NCI-H2107 treated with DMSO at 0.1 percent for 48 hours (cell line): ENCODE data around the gene EDIL3.

Source experiments
- DNase-seq: peaks from one replicate; lab custom pipeline; 2025; ENCODE audit not compliant: unreplicated experiment; lab: John Stamatoyannopoulos, UW

EDIL3 gene

DNA sequence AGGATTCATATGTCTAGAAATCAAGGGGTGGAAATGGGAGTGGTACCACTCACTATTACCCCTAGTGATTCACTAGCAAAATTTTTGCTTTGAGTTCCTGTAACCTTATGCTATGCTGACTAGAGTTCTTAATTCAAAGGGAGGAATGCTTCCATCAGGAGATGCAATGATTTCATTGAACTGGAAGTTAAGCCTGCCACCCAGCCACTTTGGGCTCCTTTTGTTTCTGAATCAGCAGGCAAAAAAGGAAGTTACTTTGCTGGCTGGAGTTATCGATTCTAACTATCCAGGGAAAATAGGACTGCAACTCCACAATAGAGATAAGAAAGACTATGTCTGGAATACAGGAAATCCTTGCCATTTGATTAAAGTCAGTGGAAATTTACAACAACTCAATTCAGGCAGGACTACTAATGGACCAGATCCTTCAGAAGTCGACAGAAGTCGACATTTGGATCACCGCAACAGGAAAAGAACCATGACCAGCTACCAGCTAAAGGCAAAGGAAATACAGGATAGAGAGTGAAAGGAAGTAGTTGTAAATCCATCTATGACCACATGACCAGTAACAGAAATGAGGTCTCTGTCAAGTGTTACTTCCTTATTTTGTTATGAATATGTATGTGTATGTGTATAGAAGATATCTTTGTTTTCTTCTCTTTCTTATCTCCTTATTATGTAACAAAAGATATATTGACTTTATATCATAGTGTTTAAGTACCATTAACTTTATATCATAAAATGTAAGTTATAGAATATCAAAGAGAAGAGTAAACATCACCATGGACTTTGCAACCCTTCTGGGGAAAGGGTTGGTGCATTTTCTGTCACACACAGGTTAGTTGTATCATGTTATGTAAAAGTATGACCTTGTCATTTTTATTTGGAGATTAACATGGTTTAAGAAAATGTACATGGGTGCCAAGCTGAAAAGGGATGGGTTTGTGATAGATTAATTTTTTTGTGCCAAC is 465.3 kb downstream of the EDIL3 start:
- DNase-seq, result no peak

- DNase-seq, result no peak
Measured at GRCh38 chr5:83917261-83917908, 467.3 kb downstream of the EDIL3 start.

DNA sequence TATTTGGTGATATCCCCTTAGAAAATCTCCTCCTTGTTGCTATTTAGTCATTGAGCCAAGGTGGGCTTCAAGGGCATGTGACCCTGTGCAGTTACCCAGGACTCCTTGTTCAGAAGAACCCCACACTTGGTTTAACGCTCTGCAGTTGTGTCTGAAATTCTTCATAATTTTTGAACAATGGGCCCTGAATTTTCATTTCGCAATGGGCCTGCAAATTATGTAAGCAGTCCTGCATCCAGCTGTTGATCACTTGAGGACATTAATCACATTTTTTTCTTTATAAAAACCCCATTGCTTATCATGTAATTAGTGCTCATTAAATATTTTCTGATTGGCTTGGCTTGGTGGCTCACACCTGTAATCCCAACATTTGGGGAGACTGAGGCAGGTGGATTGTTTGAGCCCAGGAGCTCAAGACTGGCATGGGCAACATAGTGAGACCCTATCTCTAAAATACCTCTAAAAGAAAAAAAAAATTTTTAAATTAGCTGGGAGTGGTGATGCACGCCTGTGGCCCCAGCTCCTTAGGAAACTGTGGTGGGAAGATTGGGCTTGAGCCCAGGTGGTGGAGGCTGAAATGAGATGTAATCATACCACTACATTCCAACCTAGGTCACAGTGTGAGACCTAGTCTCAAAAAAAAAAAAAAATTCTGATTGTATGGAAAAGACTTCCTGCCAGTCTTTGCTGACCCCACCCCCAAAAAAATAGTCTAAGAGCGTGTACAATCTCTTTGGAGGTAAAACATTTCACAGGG is 469.8 kb downstream of the EDIL3 start:
- no peak for DNase-seq

DNA sequence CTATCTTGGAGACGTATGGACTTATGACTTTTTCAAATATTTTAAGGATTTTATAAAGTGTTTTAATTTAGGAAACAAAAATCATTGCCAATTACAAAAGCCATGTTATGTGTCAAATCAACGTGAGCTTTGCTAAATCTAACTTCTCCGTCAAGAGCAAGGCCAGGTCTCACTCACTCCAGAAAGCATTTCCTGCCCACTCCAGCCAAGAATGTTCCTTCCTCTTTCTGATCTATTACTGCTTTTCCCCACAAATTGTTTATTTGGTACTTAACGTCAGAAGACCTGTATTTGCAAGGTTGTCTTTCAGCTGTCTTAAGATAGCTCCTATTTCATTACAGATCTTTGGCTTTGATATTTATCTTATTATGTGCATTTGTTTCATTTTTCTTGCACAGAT is 470.5 kb downstream of the EDIL3 start:
- DNase-seq, result no peak

DNA sequence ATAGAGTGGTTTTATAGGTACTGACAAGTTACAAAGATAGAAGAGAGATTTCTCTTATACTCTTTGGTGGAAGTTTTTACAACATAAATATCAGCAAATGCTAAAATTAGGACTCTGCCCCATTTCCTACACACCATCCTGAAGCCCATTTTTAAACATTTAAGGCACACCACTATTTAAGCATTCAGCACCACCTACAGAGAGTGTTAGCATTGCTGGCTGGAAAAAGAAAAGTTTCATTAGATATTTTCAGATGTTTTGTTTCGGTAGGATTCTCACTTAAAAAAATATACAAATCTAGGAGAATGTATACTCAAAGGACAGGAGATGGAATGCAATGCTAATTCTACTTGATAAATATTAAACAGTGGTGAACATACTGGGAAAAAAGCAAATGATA is 471.1 kb downstream of the EDIL3 start:
- DNase-seq, result no peak

GRCh38 chr5:83911367-83911919 is 473.2 kb downstream of the EDIL3 start:
- DNase-seq, result no peak

- no peak for DNase-seq
Measured at GRCh38 chr5:83900306-83900705, 484.4 kb downstream of the EDIL3 start.

DNA sequence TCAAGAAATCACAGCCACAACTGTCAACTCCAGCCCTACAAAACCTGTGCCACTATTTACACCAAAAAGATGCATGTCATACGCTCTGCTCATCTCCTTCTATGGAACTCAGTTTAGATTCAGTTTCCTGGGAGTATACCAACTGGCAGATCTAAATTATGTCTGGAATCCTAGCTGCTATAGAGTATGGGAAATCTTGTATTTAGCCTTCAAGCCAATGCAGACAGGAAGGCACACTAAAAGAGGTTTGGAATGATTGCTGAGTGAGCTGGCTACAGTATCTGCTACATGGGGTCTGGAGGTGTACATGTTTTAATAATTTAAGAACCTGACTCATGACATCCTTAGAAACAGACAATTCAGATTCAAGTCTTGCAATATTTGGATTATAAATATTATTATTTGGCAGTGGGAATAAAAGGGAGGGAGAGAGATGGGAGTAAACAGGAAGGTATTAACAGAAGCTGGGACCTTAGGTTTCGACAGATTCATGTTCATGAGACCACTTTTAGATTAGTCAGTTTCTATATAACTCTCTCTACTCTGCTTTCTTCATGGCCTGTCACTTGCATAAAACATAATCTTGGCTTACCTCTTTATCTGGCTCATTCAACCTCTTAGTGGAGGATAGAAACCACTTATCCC is 485.2 kb downstream of the EDIL3 start:
- DNase-seq, result no peak

DNA sequence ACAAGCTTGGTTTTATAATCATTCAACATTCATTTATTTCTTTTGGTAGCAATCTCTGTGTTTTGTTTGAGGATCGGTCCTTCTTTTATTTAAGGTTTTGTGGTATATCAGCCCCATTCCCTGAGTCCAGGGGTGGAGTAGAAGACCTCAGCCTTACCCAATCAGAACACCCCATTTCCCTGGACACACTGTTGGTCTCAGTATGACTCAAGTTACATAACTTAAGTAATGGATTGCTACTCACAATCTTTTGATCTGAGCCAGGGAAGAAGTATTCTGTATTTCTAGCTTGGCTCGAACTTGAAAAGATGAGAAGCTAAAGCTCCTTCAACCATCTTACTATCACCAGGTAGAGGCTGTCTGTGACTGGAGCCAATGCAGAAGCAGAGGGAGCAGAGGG is 488.8 kb downstream of the EDIL3 start:
- no peak for DNase-seq

GRCh38 chr5:83891261-83891660 is 493.4 kb downstream of the EDIL3 start:
- DNase-seq, result no peak
